Left ventricle myocardium inferior (tissue), 1 donor: Measurements from ENCODE around the gene MAP3K9. TPM values are rescaled to one million over a fixed set of nuclear protein-coding genes. Genes with fewer than 3 reads are reported as not detected.

Source experiments
- DNase-seq: peaks from one replicate; pipeline ENCODE4 v3.0.0-alpha.2; 2020
- H3K27ac ChIP-seq: fragments of 200-600 bp; replicated peaks from 2 replicates; pipeline ENCODE4 v1.8.0; 2021
- H3K27me3 ChIP-seq: fragments of 200-600 bp; 2 replicates; pipeline ENCODE4 v1.8.0; 2021; ENCODE audit warnings: low read depth
- H3K36me3 ChIP-seq: fragments of 200-600 bp; 2 replicates; pipeline ENCODE4 v1.8.0; 2021
- H3K4me1 ChIP-seq: fragments of 200-600 bp; 2 replicates; pipeline ENCODE4 v1.8.0; 2021
- H3K4me3 ChIP-seq: fragments of 200-600 bp; 2 replicates; pipeline ENCODE4 v1.8.0; 2021; ENCODE audit warnings: mild to moderate bottlenecking, moderate library complexity
- H3K9me3 ChIP-seq: fragments of 200-600 bp; replicated peaks from 2 replicates; pipeline ENCODE4 v1.8.0; 2021
- intact Hi-C: fragments of 100-400 bp; cut with micrococcal nuclease; formaldehyde crosslinking; loops from one replicate; pipeline ENCODE4 v1.11.0; 2022
- total RNA-seq: library from RNA; stranded (reverse); fragmentation: NEBNext Ultra II Directional; extraction: Animal tissue kit (Norgen Biotek cat#: 25700); gene quantifications from one replicate; pipeline ENCODE4 v1.2.1, GENCODE V29; 2021
- TF ChIP-seq, protein P1 (sequence below): fragments of 200-600 bp; IDR thresholded peaks from 2 replicates; pipeline ENCODE4 v1.8.0; 2021; ENCODE audit warnings: antibody characterized with exemption, mild to moderate bottlenecking, borderline replicate concordance
- donor health status: DM: no; HTN: yes; CAD: no; lungs with severe emphysema.

MAP3K9 gene
- total RNA-seq, 1 donor from 2014 or later = 1.9 TPM

- Histone ChIP-seq H3K4me3 (no peak overlapping the region), H3K4me1 (peaks cover 19% of the 10 kb centered on the region), H3K9me3 (no peaks in the 10 kb centered on the region), H3K36me3 (no peaks in the 10 kb centered on the region), H3K27me3 (peaks cover 23% of the 10 kb centered on the region), H3K27ac (peak overlapping the region; percentile 37)
- intact Hi-C loops = loop anchor here (5.0 kb wide), 1 partner anchor 92 kb away; no protein-coding TSS in a partner anchor
- TF ChIP-seq, protein P1, sequence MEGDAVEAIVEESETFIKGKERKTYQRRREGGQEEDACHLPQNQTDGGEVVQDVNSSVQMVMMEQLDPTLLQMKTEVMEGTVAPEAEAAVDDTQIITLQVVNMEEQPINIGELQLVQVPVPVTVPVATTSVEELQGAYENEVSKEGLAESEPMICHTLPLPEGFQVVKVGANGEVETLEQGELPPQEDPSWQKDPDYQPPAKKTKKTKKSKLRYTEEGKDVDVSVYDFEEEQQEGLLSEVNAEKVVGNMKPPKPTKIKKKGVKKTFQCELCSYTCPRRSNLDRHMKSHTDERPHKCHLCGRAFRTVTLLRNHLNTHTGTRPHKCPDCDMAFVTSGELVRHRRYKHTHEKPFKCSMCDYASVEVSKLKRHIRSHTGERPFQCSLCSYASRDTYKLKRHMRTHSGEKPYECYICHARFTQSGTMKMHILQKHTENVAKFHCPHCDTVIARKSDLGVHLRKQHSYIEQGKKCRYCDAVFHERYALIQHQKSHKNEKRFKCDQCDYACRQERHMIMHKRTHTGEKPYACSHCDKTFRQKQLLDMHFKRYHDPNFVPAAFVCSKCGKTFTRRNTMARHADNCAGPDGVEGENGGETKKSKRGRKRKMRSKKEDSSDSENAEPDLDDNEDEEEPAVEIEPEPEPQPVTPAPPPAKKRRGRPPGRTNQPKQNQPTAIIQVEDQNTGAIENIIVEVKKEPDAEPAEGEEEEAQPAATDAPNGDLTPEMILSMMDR = peak; percentile 79
- DNase-seq = no peak
Observed at GRCh38 chr14:70714055-70714550, 95.2 kb downstream of the MAP3K9 start.

DNA sequence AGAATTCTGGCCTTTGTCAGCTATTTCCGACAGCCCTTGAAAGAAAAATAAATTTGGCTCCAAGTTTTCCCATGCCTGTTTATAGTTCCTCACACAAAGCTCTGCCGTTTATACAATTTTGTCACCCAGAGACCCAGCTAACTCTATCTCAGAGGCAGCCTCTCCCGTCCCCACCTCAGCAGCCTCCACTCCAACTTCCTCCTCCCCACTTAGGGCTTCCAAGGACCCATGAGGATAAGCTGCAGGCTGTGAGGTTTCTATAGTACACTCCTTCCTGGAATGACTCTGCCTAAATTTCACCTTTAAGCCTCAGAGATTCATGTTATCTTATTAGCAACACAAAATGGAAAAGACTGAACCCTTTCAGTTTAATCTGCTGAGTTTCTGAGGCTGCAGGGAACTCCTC, 95.8 kb downstream of the MAP3K9 start:
- Histone ChIP-seq H3K9me3 (no peaks in the 10 kb centered on the region), H3K4me1 (peaks cover 19% of the 10 kb centered on the region), H3K27ac (peak overlapping the region; percentile 37), H3K27me3 (peaks cover 18% of the 10 kb centered on the region), H3K4me3 (no peak overlapping the region), H3K36me3 (no peaks in the 10 kb centered on the region)
- TF ChIP-seq, protein P1 = no peak
- no peak for DNase-seq
- intact Hi-C loops = loop anchor here (5.0 kb wide), 1 partner anchor 91 kb away; no protein-coding TSS in a partner anchor

DNA sequence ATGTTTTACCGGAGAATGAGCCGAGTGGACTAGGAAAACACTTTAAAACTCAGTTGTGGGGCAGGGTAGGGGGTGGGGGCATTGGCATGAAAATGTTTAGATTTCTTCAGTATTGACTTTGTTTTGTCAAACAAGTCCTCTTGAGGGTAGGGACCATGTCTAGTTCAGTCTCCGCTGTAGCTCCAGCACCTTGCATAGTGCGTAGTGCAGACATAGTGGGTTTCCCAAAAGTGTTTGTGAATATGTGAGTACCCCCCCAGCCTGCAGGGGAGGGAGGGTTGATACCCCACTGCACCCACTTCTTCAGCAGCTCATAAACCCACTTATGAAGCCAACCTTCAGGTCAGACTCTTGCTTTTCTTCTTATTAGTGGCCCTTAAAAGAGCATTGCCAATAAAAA, 96.2 kb downstream of the MAP3K9 start:
- H3K4me3 ChIP-seq = no peak overlapping the region
- H3K9me3 ChIP-seq = no peaks in the 10 kb centered on the region
- peaks cover 18% of the 10 kb centered on the region for H3K27me3 ChIP-seq
- DNase-seq = no peak
- H3K36me3 ChIP-seq = no peaks in the 10 kb centered on the region
- TF ChIP-seq, protein P1 = no peak
- intact Hi-C loops = loop anchor here (5.0 kb wide), 1 partner anchor 91 kb away; no protein-coding TSS in a partner anchor
- H3K27ac ChIP-seq = peak overlapping the region; percentile 37
- peaks cover 19% of the 10 kb centered on the region for H3K4me1 ChIP-seq

GRCh38 chr14:70711451-70711850, 97.9 kb downstream of the MAP3K9 start:
- no peak overlapping the region for H3K4me3 ChIP-seq
- TF ChIP-seq, protein P1 = no peak
- intact Hi-C loops = loop anchor here (5.0 kb wide), 1 partner anchor 89 kb away; no protein-coding TSS in a partner anchor

DNA sequence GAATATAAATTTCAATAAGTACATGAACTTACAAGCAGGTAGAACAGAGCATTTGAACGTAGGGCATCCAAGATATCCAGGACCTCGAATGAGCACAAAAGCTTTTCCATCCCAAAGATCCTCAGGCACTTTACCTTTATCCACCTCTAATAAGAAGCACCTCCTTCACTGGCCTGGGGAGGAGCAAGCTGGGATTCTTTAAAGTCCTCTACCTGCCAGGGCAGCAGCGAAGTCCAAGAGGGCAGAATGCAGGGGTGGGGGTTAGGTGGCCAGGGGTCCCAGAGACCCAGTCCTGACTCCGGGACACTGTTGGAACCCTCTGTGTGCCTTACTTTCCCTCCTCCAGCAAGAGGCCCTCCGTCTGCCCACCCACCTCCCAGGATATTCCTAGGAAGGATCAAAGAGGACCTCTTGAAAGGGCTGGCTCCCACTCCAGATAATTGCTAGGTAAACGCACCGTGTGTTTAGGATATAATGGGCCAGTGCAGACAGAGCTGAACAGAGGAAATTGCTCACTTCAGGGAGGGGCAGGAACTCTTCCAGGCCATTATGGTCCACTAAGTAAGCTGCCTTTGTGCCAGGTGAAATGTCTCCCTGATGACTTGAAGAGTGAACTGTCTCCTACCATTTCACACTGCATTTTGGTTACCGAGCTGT, 99.5 kb downstream of the MAP3K9 start:
- Histone ChIP-seq H3K4me1 (peaks cover 19% of the 10 kb centered on the region), H3K36me3 (no peaks in the 10 kb centered on the region), H3K27ac (no peak overlapping the region), H3K4me3 (no peak overlapping the region), H3K27me3 (peaks cover 8% of the 10 kb centered on the region), H3K9me3 (no peaks in the 10 kb centered on the region)
- intact Hi-C loops = loop anchor here (5.0 kb wide), 1 partner anchor 88 kb away; no protein-coding TSS in a partner anchor
- TF ChIP-seq, protein P1 = no peak
- no peak for DNase-seq

More at GRCh38 chr14:70711451-70711850, 97.9 kb downstream of the MAP3K9 start:
- H3K36me3 ChIP-seq = no peaks in the 10 kb centered on the region
- no peak for DNase-seq
- peaks cover 19% of the 10 kb centered on the region for H3K4me1 ChIP-seq
- H3K27me3 ChIP-seq = peaks cover 18% of the 10 kb centered on the region
- no peak overlapping the region for H3K27ac ChIP-seq
- H3K9me3 ChIP-seq = no peaks in the 10 kb centered on the region
